PC-3 (cell line): ENCODE data around the gene OBP2B.

ENCODE experiments used
- CTCF ChIP-seq: fragments of 300-600 bp; sonication (generic); conservative IDR thresholded peaks from 2 replicates; pipeline ENCODE4 v1.5.1; 2017; ENCODE audit warnings: antibody characterized with exemption, low read depth, mild to moderate bottlenecking, low read length
- EZH2 ChIP-seq: fragments of 300-600 bp; sonication (generic); IDR thresholded peaks from one replicate; pipeline ENCODE4 v1.6.1; 2017; ENCODE audit warnings: antibody characterized with exemption, mild to moderate bottlenecking, low read length; ENCODE audit not compliant: unreplicated experiment
- EZH2phosphoT487 ChIP-seq: fragments of 300-600 bp; sonication (generic); IDR thresholded peaks from 2 replicates; pipeline ENCODE4 v1.6.1; 2018; ENCODE audit warnings: mild to moderate bottlenecking, antibody characterized with exemption, low read length, borderline replicate concordance

- TF ChIP-seq EZH2phosphoT487 = no peak
- TF ChIP-seq CTCF = no peak
- no peak for TF ChIP-seq EZH2
Measured at GRCh38 chr9:133194597-133194996, 14.5 kb downstream of the OBP2B start.
